ENCODE measurements around the gene RAB1A.

Gene RAB1A

GRCh38 chr2:65040400-65041261 is 89.3 kb downstream of the RAB1A start:
- no peaks in the 10 kb centered on the region for H3K4me1 ChIP-seq (ENCODE audit: insufficient read depth, low read length)
- no peaks in the 10 kb centered on the region for H3K36me3 ChIP-seq (ENCODE audit: insufficient read depth, low read length)
- H3K27me3 ChIP-seq (ENCODE audit: control insufficient read depth in 1 of 2, insufficient read depth in 2 of 2, low read length in 2 of 2) = no peaks in the 10 kb centered on the region
- no peaks in the 10 kb centered on the region for H3K9me3 ChIP-seq (ENCODE audit: low read length)
- no peak overlapping the region for H3K9ac ChIP-seq (ENCODE audit: low read length)
- no peak overlapping the region for H3K27ac ChIP-seq (ENCODE audit: low read depth, low read length)
- H3K4me3 ChIP-seq (ENCODE audit: low read depth in 1 of 2, low read length in 2 of 2) = peak overlapping the region in 1 of 2 donors; percentile 26

DNA sequence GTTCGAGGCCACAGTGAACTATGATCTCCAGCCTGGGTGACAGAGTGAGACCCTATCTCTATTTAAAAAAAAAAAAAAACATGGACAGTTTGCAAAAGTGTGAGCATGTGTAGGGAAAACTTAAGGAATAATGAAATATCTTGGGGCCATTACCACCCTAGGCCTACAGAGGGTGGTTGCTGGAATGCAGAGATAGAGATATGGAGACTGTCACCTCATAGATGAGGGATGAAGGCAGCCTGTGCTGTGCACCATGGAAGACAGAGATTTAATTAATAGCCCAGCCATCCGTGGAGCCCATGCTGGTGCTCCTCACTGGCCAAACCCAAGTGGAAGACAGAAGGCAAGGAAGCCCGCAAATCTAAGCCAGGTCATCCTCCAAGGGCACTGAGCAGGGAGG is 90.3 kb downstream of the RAB1A start:
- Histone ChIP-seq H3K9me3 (ENCODE audit: low read length) (no peaks in the 10 kb centered on the region), H3K4me3 (ENCODE audit: low read depth in 1 of 2, low read length in 2 of 2) (no peak overlapping the region), H3K4me1 (ENCODE audit: insufficient read depth, low read length) (no peaks in the 10 kb centered on the region), H3K27me3 (ENCODE audit: control insufficient read depth in 1 of 2, insufficient read depth in 2 of 2, low read length in 2 of 2) (no peaks in the 10 kb centered on the region), H3K27ac (ENCODE audit: low read depth, low read length) (no peak overlapping the region), H3K9ac (ENCODE audit: low read length) (no peak overlapping the region), H3K36me3 (ENCODE audit: insufficient read depth, low read length) (no peaks in the 10 kb centered on the region)

- H3K9me3 ChIP-seq (ENCODE audit: low read length) = no peaks in the 10 kb centered on the region
- no peak overlapping the region for H3K4me3 ChIP-seq (ENCODE audit: low read depth in 1 of 2, low read length in 2 of 2)
- H3K4me1 ChIP-seq (ENCODE audit: insufficient read depth, low read length) = no peaks in the 10 kb centered on the region
- H3K9ac ChIP-seq (ENCODE audit: low read length) = no peak overlapping the region
- no peaks in the 10 kb centered on the region for H3K27me3 ChIP-seq (ENCODE audit: control insufficient read depth in 1 of 2, insufficient read depth in 2 of 2, low read length in 2 of 2)
- H3K27ac ChIP-seq (ENCODE audit: low read depth, low read length) = no peak overlapping the region
- no peaks in the 10 kb centered on the region for H3K36me3 ChIP-seq (ENCODE audit: insufficient read depth, low read length)
These were observed 92.7 kb downstream of the RAB1A start for GRCh38 chr2:65037178-65037577.
